Measurements from ENCODE around the gene CHKA. TPM values are rescaled to one million over a fixed set of nuclear protein-coding genes. Genes with fewer than 3 reads are reported as not detected.

The CHKA gene
- total RNA-seq, 1 donor, result 10.8 TPM

DNA sequence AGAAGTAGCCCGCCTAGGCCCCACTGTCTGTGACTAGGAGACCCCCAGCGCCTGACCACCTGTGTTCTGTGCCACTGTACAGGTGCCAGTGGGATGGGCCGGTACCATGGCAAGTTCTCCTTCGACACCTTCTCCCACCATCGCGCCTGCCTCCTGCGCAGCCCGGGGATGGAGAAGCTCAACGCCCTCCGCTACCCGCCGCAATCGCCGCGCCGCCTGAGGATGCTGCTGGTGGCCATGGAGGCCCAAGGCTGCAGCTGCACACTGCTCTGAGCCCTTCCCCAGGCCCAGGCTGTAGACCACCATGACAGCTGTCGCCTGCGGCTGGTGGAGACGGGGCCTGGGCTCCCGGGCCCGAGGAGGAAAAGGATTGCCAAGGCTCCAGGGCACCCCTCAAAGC lies 93.5 kb downstream of the CHKA start:
- no peak for DNase-seq (ENCODE audit: low read depth)
- H3K4me3 ChIP-seq (ENCODE audit: low read depth, low read length), result no peak overlapping the region
- TF ChIP-seq, protein P1, sequence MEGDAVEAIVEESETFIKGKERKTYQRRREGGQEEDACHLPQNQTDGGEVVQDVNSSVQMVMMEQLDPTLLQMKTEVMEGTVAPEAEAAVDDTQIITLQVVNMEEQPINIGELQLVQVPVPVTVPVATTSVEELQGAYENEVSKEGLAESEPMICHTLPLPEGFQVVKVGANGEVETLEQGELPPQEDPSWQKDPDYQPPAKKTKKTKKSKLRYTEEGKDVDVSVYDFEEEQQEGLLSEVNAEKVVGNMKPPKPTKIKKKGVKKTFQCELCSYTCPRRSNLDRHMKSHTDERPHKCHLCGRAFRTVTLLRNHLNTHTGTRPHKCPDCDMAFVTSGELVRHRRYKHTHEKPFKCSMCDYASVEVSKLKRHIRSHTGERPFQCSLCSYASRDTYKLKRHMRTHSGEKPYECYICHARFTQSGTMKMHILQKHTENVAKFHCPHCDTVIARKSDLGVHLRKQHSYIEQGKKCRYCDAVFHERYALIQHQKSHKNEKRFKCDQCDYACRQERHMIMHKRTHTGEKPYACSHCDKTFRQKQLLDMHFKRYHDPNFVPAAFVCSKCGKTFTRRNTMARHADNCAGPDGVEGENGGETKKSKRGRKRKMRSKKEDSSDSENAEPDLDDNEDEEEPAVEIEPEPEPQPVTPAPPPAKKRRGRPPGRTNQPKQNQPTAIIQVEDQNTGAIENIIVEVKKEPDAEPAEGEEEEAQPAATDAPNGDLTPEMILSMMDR (IDR thresholded peaks at IDR 0.05; ENCODE audit: insufficient read depth, low read depth, low read length), result no peak

DNA sequence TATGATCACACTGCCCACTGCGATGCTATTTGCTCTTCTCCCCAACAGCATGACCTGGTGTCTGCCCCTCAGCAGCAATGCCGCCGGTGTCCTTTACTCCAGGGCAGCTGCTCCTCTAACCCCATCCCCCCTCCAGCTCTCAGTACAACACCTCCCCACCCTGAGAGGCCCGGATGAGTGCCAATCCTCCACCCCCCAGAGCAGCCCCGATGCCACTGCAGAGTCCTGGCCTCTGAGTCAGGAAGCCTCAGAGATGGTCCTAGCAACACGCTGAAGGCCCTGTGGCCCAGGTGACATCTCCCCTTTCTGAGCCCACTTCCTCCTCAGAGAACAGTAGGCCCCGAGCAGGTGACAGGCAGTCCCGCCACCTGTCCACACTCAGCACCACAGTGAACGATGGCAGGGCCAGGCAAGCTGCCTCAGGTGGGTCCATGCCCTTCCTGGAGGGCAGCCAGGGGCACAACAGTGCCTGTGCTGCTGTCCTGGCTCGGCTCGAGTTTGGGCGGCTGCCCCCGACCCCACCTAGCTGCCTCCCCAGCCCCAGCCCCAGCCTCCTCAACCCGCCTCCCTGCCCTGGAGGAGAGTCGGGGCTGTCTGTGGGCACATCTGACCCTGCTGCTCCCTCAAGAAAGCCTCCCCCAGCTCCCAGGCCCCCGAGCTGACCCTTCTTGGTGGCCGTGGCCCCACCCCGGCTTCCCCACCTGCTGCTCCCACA lies 94.6 kb downstream of the CHKA start:
- TF ChIP-seq, protein P1 (IDR thresholded peaks at IDR 0.05; ENCODE audit: insufficient read depth, low read depth, low read length), result no peak
- no peak for DNase-seq (ENCODE audit: low read depth)
- no peak overlapping the region for H3K4me3 ChIP-seq (ENCODE audit: low read depth, low read length)

DNA sequence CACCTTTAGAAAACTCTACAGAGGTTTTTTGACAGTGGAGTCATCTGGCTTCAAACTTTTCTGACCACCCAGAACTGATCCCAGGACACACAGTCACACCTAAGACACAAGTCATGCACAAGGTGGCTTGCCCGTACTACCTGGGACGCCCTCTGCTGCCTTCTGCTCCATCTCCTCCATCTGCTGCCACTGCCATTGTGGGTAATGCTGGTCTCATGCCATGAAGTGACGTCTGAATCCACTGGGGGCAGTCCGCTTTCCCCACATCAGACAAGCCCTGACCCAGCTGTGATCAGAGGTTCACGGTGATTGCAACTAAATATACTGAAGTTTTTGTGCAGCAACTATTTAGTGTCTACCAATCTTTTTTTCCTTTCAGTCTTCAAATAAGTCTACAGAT lies 96.1 kb downstream of the CHKA start:
- DNase-seq (ENCODE audit: low read depth), result no peak
- H3K4me3 ChIP-seq (ENCODE audit: low read depth, low read length), result no peak overlapping the region
- TF ChIP-seq, protein P1 (IDR thresholded peaks at IDR 0.05; ENCODE audit: insufficient read depth, low read depth, low read length), result no peak

DNA sequence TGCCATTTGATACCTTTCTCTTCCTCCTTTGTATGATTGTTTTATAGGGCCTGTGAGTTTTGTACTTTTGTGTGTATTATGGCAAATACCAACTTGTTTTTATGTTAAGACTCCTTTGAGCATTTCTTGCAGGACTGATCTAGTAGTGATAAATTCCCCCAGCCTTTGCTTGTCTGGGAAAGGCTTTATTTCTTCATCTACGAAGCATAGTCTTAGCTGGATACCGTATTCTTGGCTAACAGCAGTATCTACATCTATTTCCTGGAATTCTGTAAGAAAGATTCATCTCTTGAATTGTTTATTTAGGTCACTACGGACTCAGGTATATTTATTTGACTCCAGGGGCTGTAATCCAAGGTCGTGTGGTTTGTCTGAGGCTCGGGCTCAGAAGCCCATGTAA lies 96.7 kb downstream of the CHKA start:
- no peak overlapping the region for H3K4me3 ChIP-seq (ENCODE audit: low read depth, low read length)
- no peak for DNase-seq (ENCODE audit: low read depth)
- TF ChIP-seq, protein P1 (IDR thresholded peaks at IDR 0.05; ENCODE audit: insufficient read depth, low read depth, low read length), result no peak

DNA sequence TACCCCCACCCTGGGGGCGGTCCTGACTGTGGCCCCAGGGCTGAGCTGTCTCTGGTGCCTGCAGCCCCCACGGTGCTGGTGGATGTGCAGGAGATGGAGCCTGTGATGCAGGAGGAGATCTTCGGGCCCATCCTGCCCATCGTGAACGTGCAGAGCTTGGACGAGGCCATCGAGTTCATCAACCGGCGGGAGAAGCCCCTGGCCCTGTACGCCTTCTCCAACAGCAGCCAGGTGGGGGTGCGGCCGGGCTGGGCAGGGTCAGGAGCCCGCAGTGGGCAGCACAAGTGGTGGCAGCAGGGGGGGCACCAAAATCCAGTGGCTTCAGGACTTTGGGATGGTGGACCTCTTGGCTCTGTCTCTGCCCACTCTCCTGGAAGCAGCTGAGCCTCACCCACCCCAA lies 98.7 kb downstream of the CHKA start:
- DNase-seq (ENCODE audit: low read depth), result no peak
- TF ChIP-seq, protein P1 (IDR thresholded peaks at IDR 0.05; ENCODE audit: insufficient read depth, low read depth, low read length), result no peak
- no peak overlapping the region for H3K4me3 ChIP-seq (ENCODE audit: low read depth, low read length)

DNA sequence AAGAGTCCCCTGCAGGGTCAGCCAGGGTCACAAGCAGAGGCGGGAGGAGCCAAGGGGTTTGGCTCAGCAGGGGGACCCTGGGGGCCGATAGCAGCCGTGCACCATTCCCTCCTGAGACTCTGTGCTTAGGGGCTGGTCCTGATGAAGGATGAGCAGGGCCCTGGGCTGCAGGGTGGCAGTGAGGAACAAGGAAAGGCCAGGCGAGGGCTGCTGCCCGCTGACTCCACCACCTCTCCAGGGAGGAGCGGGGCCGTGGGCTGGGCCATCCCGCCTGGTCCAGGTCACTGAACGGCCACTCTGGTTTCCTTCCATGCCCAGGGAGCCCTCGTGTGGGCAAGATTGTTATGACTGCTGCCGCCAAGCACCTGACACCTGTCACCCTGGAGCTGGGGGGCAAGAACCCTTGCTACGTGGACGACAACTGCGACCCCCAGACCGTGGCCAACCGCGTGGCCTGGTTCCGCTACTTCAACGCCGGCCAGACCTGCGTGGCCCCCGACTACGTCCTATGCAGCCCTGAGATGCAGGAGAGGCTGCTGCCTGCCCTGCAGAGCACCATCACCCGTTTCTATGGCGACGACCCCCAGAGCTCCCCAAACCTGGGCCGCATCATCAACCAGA lies 99.9 kb downstream of the CHKA start:
- TF ChIP-seq, protein P1 (IDR thresholded peaks at IDR 0.05; ENCODE audit: insufficient read depth, low read depth, low read length), result peak; percentile 26
- DNase-seq (ENCODE audit: low read depth), result no peak
- H3K4me3 ChIP-seq (ENCODE audit: low read depth, low read length), result no peak overlapping the region
